Stomach (tissue), 4 donors: Measurements from ENCODE around the gene PTCD3.
A peak's percentile ranks its signal among the peaks of the same experiment; 100 is the strongest.

Experiments used
- CTCF ChIP-seq, 7 experiments: fragments of 450-650 bp in 4 of 7; fragments of 200-600 bp in 3 of 7; sonication (generic) in 3 of 7; IDR thresholded peaks; one replicate each; pipeline ENCODE4 v1.5.1; 2016 to 2019; ENCODE audit warnings: antibody characterized with exemption in 7 of 7, control low read depth in 2 of 7, mild to moderate bottlenecking in 1 of 7
- EP300 ChIP-seq: sonication (generic); formaldehyde crosslinking; IDR thresholded peaks from one replicate; pipeline ENCODE4 v1.6.1; 2017; ENCODE audit warnings: antibody characterized with exemption
- POLR2A ChIP-seq, 4 donors: fragments of 450-650 bp; IDR thresholded peaks; one replicate each; pipeline ENCODE4 v1.6.1; 2016; ENCODE audit warnings: antibody characterized with exemption in 4 of 4, control low read depth in 2 of 4, mild to moderate bottlenecking in 1 of 4, moderate library complexity in 1 of 4
- POLR2AphosphoS5 ChIP-seq, 3 donors: sonication (generic); formaldehyde crosslinking; IDR thresholded peaks; one replicate each; pipeline ENCODE4 v1.6.1; 2016; ENCODE audit warnings: antibody characterized with exemption in 3 of 3

DNA sequence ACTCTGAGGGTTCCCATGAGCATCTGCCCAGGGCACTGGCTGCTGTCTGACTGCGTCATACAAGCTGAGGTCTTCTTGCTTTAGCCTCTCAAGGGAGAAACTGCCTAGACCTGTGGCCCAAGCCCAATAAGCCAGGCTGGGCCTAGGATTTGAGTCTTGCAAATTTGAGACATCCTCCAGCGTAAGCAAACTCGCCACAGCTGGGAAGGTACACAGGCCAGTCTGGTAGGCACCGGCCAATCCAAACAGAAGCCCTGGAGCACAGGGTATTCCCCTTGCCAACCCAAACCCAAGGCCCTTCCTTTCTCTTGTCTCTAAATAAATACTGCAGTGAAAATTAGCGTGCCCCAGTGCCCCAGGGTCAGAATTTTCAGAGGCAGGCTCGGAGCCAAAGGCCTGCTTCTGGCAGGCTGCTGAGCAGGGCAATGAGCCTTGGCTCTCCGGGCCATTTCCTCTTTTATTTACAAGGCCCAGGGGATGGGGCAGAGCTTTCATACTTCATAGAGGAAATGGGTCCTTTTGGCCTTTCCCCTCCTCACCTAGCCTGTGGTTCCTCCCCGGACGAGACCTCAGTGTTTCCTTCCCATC, 33.7 kb upstream of the PTCD3 start:
- TF ChIP-seq CTCF (IDR thresholded peaks at IDR 0.05) (no peak), POLR2A (IDR thresholded peaks at IDR 0.05) (no peak), EP300 (no peak), POLR2AphosphoS5 (IDR thresholded peaks at IDR 0.05) (peak in 1 of 3 donors; percentile 29)
